GM18505 (cell line): ENCODE data around the gene RNF44.
"Not testable (repeated sequence)": the region's sequence is repeated elsewhere in the genome, so short reads cannot be mapped to it uniquely, and the experiment has no call there.

Experiments
- ATAC-seq: cut with Tn5 transposase; IDR thresholded peaks from one replicate; pipeline ENCODE4 v1.9.1; 2021; ENCODE audit not compliant: unreplicated experiment
- POLR2A ChIP-seq: IDR thresholded peaks from 4 replicates; pipeline ENCODE4 v1.6.1; 2011; ENCODE audit warnings: borderline replicate concordance; ENCODE audit not compliant: insufficient read depth, insufficient read length; ENCODE audit errors: extremely low read depth

Gene RNF44

DNA sequence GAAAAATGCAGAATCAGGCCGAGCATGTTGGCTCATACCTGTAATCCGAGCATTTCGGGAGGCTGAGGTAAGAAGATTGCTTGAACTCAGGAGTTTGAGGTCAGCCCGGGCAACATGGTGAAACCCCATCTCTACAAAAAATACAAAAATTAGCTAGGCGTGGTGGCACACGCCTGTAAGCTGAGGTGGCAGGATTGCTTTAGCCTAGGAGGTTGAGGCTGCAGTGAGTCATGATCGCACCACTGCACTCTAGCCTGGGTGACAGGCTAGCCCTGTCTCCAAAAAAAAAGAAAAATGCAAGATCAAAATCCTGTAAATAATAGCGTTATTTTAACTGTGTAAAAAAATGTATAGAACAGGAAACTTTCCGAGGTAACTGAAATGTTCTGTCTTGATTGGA lies 39.4 kb downstream of the RNF44 start:
- no peak for ATAC-seq
- no peak for TF ChIP-seq POLR2A

DNA sequence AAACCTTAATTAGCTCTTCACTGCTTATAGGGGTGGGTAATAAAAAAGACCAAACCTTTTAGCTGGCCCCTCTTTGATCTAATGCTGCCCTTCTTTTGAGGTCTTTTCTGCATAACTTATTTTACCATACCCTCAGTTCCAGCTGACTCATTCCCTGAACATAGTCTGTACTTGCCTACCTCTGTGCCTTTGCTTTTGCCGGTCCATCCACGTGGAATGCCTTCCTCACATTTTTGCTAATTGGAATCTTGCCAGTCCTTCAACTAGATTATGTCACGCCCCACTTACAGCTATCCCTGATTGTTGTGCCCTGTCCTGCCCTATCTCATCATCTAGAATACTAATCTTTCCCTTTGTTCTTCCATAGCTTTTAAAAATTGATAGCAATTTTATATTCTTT lies 44.8 kb downstream of the RNF44 start:
- no peak for TF ChIP-seq POLR2A
- no peak for ATAC-seq

DNA sequence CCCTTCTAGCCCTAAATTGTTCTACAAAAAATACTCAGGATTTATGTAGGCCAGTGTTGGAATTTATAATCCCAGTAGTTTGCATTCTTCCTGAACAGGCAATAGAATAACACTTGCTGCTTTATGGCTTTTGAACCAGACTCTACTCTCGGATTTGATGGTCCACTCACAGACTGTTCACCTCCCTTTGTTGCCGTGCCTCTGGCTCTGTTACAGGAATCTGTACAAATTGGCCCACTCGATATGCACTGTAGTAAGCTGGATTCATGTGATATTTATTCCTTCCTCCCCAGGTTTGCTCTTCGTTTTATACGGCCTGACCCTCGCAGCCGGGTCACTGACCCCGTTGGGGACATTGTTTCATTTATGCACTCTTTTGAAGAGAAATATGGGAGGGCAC lies 45.3 kb downstream of the RNF44 start:
- no peak for ATAC-seq
- no peak for TF ChIP-seq POLR2A

DNA sequence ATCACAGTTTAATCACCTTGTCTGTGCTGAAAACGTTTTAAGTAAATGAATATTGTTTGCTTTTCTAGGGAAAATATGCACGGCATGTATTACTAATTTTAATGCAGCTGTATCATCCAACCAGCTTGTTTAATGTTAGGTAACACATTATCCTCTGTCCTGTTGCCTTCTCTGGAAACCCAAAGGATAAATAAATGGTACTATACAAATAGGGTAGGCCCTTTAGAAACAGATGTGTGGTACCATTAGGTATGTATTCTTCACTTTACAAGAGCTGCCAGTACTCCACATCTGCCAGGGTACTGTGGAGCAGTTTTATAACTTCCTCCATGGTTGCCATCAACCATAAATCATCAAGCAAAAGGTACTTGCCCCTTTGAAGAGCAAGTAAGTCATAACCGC lies 46.1 kb downstream of the RNF44 start:
- ATAC-seq, result no peak
- TF ChIP-seq POLR2A, result no peak

DNA sequence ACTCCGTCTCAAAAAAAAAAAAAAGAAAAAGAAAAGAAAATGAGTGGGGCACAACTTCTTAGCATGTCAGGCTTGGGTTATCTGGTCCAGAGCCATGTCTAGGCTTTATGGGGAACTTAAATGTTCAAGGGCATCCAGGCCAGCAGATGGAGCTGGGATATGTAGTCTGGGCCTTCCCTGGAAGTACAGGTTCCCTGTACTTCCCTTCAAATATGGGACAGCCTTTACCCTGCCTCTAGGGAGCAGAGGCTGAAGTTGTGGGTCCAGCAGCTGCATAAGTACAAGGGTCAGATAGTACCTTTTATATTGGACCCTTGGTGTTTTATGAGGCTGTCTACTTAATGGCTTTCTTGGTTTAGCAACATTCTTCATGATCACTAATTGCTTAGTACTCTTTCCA lies 46.9 kb downstream of the RNF44 start:
- no peak for TF ChIP-seq POLR2A

DNA sequence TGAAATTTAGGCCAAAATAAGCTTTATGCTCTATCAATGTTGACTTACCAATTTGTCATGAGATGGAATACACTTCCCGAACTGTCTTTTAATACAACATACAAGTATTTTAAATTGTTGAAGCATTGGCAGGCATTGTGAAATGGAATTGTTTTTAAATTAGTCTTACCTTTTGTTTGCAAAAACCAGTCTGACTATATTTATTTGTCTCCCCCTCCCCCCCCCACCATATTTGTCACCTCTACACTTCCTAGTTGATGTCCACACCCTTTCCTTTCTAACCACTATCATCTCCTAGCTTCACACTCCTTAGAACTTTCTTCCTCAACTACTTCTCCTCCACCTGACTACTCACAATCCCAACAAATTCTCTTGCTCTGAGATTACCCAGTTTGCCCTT lies 48.1 kb downstream of the RNF44 start:
- TF ChIP-seq POLR2A, result no peak
- no peak for ATAC-seq

More for the DNA sequence above, 46.9 kb downstream of the RNF44 start:
- ATAC-seq, result no peak

DNA sequence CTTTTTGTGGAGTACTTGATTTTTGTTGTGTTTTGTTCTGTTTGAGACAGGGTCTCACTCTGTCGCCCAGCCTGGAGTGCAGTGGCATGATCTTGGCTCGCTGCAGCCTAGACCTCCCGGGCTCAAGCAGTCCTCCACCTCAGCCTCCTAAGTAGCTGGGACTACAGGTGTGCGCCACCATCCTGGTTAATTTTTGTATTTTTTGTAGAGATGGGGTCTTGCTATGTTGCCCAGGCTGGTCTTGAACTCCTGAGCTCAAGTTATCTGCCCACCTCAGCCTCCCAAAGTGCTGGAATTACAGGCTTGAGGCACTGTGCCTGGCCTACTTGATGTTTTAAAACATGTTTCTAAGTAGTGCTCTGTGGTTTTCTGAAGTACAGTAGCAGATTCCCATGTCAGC lies 50.0 kb downstream of the RNF44 start:
- not testable (repeated sequence) for ATAC-seq

DNA sequence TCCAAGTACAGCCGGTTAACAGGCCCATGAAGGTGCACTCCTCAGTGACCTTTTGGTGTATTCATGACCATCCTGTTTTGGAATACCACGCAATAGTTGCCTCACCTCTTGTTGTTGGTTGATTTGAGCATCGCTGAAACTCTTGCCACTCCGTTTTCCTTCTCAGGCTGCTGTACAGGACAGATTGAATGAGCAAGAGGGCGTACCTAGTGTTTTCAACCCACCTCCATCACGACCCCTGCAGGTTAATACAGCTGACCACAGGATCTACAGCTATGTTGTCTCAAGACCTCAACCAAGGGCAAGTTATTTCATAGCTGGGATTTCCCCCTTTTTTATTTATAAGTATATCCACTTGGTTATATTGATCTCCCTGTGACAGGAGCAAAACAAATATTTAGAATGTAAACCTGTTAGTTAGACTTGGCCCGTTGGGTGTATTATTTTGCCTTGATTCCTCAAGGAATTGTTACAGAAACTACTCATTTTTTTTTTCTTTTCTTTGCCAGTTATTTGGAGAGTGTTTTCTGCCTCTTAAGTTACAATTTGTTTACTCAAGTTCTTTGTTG lies 50.9 kb downstream of the RNF44 start:
- no peak for TF ChIP-seq POLR2A
- ATAC-seq, result no peak

DNA sequence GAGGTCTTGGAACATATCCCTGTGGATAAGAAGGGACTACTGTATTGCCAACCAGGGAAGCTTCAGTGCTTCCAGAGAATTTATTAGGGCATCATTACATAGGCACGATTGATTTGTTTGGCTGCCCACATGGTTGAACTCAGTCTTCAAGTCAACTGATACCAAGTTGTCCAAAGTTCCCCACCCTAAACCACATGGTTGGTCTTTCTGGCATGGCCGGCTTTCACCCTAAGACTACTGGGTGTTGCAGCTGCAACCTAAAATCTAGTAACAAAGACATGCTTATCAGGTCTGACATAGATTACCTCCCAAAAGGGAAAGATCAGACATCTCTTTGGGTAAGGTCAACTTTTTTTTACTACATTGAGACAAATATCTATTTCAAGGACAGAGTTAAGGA lies 52.0 kb downstream of the RNF44 start:
- no peak for TF ChIP-seq POLR2A
- ATAC-seq, result no peak

DNA sequence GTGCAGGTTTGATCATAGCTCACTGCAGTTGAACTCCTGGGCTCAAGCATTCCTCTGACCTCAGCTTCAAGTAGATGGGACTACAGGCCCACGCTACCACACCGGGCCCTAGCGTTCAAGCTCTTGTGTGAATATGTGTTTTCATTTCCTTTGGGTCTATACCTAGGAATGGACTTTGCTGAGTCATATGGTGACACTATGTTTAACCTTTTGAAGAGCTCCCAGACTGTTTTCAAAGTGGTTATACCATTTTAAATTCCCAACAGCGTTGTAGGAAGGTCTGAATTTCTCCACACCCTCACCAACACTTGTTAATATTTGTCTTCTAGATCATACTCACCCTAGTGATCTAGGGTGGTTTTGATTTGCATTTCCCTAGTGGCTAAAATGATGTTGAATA lies 55.5 kb downstream of the RNF44 start:
- no peak for TF ChIP-seq POLR2A
- no peak for ATAC-seq
